ENCODE measurements around the gene PYGM.

The PYGM gene

GRCh38 chr11:64766881-64767280, 7.1 kb upstream of the PYGM start:
- no peak for DNase-seq

GRCh38 chr11:64765851-64766665, 6.3 kb upstream of the PYGM start:
- DNase-seq, result peak; percentile 41

- peak; percentile 37 for DNase-seq
Measured at GRCh38 chr11:64765291-64765850, 5.6 kb upstream of the PYGM start.

- no peak for DNase-seq
Measured at GRCh38 chr11:64764753-64765152, 5.0 kb upstream of the PYGM start.

- DNase-seq, result peak; percentile 41
Measured at GRCh38 chr11:64764040-64764611, 4.4 kb upstream of the PYGM start.

- DNase-seq, result no peak
Measured at GRCh38 chr11:64763526-64764039, 3.8 kb upstream of the PYGM start.

GRCh38 chr11:64762674-64763525, 3.1 kb upstream of the PYGM start:
- DNase-seq, result peak; percentile 43

- no peak for DNase-seq
Measured at GRCh38 chr11:64762277-64762673, 2.5 kb upstream of the PYGM start.

- no peak for DNase-seq
Measured at GRCh38 chr11:64760759-64761420, 1.1 kb upstream of the PYGM start.

GRCh38 chr11:64759131-64759721, 548 bp downstream of the PYGM start:
- peak; percentile 45 for DNase-seq

GRCh38 chr11:64758330-64759079, 1.3 kb downstream of the PYGM start:
- no peak for DNase-seq

GRCh38 chr11:64757549-64758329, 2.0 kb downstream of the PYGM start:
- DNase-seq, result no peak

GRCh38 chr11:64755681-64756361, 4.0 kb downstream of the PYGM start:
- DNase-seq, result peak; percentile 41

- DNase-seq, result no peak
Measured at GRCh38 chr11:64754919-64755662, 4.7 kb downstream of the PYGM start.

- DNase-seq, result no peak
Measured at GRCh38 chr11:64754124-64754918, 5.5 kb downstream of the PYGM start.

- peak; percentile 40 for DNase-seq
Measured at GRCh38 chr11:64753380-64754123, 6.2 kb downstream of the PYGM start.

GRCh38 chr11:64753019-64753379, 6.8 kb downstream of the PYGM start:
- DNase-seq, result no peak

Measured in right forelimb (tissue), 1 donor.